Epidermal melanocyte (primary cell): Measurements from ENCODE around the gene UBE2I.
"Not testable (repeated sequence)": the region's sequence is repeated elsewhere in the genome, so short reads cannot be mapped to it uniquely, and the experiment has no call there.

Experiments used
- DNase-seq: peaks from one replicate; pipeline ENCODE4 v3.0.0; 2011; ENCODE audit warnings: low spot score; ENCODE audit not compliant: insufficient read length

Gene UBE2I

DNA sequence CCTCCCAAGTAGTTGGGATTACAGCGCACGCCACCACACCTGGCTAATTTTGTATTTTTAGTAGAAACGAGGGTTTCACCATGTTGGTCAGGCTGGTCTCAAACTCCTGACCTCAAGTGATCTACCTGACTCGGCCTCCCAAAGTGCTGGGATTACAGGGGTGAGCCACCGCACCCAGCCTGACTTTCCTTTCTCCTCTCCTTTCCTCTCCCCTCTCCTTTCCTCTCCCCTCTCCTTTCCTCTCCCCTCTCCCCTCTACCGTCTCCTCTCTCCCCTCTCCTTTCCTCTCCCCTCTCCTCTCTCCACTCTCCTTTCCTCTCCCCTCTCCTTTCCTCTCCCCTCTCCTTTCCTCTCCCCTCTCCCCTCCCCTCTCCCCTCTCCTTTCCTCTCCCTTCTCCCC lies 17.2 kb upstream of the UBE2I start:
- not testable (repeated sequence) for DNase-seq

DNA sequence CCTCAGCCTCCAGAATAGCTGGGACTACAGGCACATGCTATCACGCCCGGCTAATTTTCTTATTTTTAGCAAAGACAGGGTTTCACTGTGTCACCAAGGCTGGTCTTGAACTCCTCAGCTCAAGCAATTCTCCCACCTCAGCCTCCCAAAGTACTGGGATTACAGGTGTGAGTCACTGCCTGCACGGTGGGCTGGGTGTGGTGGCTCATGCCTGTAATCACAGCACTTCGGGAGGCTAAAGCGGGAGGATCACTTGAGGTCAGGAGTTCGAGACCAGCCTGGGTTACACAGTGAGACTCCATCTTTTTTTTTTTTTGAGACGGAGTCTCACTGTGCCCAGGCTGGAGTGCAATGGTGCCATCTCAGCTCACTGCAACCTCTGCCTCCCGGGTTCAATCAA lies 16.6 kb upstream of the UBE2I start:
- not testable (repeated sequence) for DNase-seq

DNA sequence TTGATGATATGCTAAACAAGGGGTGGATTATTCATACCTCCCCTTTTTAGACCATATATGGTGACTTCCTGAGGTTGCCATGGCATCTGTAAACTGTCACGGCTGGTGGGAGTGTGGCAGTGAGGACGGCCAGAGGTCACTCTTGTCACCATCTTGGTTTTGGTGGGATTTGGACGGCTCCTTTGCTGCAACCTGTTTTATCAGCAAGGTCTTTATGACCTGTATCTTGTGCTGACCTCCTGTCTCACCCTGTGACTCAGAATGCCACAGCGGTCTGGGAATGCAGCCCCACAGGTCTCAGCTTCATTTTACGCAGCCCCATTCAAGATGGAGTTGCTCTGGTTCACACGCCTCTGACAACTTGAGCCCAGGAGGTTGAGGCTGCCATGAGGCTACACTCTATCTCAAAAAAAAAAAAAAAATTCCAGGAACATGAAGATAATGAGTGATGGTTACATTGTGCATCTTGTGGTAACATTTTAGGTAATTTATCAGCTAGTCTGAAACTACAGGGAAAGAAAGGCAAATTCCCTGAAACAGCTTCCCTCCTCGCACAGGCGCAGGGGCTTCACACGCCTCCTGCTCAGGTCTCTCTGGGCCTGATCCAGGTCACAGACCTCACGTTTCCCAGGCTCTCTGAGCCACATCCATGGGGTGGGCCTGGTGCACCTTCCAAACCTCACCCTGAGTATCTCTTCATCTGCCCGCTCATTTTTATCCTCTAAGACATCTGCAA lies 15.3 kb upstream of the UBE2I start:
- DNase-seq = no peak

DNA sequence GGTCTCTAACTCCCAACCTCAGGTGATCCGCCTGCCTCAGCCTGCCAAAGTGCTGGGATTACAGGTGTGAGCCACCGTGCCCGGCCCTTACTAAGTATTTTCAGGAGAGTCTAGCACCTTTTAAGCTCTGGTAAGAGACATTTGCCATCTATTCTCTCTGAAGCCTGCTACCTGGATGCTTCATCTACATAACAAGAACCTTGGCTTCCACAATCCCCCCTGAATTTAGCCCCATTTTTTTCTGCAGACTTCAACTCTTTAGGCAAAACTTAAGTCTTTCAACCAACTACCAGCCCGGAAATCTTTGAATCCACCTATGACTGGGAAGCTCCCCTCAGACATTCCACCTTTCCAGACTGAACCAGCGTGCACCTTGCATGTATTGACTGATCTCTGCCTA lies 14.0 kb upstream of the UBE2I start:
- DNase-seq = no peak

DNA sequence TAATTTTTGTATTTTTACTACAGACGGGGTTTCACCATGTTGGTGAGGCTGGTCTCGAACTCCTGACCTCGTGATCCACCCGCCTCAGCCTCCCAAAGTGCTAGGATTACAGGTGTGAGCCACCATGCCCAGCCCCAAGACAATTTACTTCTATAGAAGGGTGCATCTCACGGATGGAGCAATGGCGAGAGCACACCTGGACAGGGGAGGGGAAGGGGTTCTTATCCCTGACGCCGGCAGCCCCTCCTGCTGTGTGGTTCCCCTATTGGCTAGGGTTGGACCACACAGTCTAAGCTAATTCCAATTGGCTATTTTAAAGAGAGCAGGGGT lies 12.8 kb upstream of the UBE2I start:
- not testable (repeated sequence) for DNase-seq

DNA sequence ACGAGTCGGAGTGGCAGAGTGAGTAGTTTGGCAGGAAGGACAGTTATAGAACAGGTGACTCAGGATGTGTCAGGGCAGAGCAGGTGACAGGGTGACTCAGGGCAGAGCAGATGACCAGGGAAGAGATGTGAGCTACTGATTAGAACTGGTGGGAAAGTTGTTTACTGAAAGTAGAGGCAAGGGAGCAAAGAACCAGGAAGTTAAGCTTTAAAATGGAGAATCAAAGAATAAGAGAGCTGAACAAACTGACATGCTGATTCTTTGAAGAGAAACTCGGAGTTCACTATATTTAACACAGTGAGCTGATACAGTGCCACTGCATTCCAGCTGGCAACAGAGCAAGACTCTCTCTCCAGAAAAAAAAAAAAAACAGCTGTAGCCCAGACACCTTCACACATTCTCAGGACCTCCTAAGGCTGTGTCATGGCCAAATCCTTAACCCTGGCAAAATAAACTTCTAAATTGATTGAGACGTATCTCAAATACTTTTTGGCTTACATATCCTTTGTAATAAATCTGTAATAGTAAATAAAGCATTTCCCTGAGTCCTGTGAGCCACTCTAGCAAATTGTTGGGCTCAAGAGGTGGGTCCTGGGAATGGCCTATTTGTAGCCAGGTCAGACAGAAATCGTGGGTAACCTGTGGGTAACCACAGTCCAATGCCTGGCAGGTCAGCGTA lies 12.3 kb upstream of the UBE2I start:
- no peak for DNase-seq

DNA sequence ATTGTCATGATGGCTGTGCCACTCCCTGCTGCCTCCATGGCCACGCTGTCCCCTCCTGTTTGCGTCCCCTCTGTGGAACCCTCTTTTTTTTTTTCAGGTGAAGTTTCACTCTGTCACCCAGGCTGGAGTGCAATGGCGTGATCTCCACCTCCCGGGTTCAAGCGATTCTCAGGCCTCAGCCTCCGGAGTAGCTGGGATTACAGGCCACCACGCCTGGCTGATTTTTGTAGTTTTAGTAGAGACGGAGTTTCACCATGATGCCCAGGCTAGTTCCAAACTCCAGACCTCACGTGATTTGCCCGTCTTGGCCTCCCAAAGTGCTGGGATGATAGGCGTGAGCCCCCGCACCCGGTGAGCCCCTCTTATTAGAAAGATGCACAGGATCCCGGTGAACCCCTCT lies 11.0 kb upstream of the UBE2I start:
- no peak for DNase-seq

DNA sequence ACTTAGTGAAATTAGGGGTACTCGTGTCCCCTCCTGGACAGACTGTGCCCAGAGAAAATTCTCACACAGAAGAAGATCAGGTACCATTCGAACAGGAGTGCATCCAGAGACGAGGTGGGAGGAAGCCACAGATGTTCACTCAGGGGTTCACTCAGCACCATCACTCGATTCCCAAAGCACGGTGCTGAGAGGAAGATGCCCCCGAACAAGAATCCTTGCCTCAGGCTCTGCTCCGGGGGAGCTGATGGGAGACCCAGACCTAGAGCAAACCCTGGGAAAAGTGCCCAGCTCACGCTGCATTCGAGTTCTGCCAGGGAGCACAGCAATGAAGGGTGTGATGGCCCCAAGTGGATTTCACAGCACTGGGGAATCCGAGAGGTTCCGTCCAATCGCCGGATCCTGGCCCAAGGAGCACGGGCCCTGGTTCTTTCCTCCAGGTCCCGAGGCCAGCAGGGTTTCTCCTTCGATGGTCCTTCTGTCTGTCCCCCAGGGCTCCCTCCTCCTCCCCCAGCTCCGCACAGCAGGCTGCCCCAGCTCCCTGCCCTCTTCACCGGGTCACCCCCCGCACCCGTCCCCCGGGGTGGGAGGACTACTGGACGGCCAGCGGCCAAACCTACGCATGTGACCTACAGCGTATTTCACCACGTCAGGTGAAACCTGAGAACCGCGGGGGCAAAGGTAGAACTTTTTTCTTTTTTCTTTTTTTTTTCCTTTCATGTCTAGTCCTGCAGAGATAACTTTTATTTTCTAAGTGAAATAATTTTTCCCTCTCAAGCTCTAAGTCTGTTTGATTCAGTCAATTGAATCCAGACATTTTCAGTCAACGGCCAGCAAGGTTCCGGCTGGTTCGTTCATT lies 10.2 kb upstream of the UBE2I start:
- DNase-seq = no peak

DNA sequence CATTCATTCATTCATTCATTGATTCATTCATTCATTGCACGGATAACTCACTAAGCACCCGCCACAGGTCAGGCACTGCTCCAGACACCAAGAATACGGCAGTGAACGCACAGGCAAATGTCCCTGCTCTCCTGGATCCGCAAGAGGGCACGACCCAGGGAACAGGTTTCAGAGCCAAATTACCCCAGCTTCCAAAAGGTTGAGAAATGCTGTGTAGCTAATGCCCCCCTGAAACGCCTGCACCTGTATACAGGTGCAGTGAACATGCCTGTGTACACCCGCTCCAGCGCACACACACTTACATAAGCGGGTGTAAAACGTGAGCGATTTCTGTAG lies 9.6 kb upstream of the UBE2I start:
- DNase-seq = no peak

DNA sequence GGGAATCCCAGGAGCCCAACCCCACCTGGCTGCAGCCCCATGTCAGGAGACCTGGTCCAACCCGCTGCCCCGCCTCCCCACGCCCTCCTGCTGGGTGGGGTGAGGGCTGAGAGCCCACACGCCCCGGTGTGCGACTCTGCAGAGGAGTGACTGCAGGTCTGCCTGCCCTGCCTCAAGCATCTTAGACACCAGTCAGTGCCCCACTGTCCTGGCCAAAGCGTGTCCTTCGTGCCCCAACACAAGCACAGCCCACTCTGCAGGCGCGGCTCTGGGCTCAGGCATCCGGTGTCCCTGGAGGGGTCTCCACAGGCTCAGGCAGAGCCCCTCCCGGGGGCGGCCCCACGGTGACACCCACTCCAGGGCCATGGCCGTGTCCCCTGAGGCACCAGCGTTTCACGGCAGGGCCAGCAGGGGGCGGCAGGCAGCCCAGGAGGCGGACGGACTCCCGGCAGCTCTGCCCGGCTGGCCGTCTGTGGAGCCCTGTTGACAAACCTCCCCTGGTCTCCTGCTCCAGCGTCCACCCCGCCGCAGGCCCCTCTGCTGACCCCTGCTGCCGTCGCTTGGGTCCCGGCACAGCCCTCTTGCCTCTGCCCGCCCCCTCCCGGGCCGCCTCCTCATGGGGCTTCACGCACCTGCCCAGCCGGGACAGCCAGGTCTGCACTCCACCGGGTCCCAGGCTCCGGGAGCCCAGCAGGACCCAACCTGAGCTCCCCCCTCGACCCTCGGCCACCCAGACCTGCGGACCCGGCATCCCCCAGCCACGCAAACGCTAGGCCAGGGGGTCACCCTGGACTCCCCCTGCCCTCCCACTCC lies 8.6 kb upstream of the UBE2I start:
- DNase-seq = peak; percentile 74

DNA sequence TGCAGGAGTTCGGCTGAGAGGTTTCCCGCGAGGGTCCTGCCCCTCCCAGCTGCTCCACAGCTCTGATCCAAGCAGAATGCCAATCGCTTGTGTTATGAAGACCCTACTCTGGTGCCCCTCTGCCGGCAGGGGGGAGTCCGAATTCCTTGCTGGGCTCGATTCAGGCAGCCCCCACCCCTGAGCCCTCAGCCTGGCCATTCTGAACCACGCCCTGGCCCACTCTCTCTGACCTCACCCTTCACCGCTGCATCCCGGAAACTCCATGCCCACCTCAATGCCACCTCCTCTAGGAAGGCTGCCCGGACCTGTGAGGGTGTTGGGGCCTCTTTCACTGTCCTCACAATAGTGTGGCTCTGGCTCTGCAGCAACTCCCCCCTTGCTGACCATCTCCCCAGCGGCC lies 7.9 kb upstream of the UBE2I start:
- DNase-seq = no peak

DNA sequence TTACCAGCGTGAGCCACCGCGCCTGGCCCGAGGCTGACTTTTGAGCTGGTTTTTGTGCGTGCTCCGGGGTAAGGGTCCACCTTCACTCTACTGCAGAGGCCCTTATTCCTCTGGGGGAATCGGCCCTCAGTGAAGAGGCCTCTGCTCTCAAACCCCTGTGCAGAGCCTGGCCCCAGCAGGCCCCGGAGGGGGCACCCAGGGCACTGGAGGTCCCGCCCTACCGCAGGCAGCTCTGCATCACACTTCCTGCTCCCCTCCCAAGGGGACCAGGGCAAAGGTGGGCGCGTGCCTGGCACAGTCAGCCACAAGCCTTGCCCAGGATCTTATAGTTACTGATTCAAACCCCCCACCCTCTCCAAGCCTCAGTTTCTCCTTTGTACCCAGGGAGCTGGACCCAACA lies 3.6 kb upstream of the UBE2I start:
- no peak for DNase-seq

DNA sequence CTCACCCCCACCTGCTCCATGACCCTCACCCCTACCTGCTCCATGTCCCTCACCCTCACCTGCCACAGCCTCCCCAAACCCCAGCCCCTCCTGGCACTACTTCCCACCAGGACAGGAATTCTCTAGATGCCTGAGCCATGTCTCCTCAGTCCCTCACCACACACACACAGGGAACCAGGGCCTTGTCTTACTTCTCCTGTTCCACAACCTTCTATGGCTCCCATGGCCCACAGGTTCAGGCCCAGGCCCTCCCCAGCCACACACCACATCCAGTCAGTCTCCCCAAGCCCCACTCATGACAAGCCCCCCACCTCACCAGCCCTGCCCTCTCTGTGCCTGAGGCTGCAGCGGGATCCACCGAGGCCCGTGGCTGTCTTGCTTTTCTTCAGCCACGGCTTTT lies 3.1 kb upstream of the UBE2I start:
- DNase-seq = no peak

DNA sequence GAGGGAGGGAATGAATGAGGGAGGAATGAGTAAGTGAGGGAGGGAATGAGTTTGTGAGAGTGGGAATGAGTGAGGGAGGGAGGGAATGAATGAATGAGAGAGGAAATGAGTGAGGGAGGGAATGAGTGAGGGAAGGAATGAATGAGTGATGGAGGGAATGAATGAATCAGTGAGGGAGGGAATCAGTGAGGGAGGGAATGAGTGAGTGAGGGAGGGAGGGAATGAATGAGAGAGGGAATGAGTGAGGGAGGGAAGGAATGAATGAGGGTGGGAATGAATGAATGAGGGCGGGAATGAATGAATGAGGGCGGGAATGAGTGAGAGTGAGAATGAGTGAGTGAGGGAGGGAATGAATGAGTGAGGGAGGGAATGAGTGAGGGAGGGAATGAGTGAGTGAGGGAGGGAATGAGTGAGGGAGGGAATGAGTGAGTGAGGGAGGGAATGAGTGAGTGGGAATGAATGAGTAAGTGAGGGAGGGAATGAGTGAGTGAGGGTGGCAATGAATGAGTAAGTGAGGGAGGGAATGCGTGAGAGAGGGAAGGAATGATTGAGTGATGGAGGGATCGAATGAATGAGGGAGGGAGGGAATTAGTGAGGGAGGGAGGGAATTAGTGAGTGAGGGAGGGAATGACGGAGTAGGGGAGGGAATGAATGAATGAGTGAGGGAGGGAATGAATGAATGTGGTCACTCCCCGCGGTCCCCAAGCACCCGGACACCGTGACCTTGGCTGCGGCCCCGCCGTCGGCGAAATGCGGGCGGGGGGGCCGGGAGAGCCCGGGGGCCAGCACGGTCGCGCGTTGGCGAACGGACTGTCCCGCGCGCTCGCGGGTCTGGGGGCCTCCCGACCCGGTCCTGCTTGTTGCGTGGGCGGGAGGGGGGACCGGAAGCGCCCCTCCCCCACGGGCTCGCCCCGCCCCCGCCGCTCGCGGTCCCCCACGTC lies 1.1 kb upstream of the UBE2I start:
- DNase-seq = no peak

DNA sequence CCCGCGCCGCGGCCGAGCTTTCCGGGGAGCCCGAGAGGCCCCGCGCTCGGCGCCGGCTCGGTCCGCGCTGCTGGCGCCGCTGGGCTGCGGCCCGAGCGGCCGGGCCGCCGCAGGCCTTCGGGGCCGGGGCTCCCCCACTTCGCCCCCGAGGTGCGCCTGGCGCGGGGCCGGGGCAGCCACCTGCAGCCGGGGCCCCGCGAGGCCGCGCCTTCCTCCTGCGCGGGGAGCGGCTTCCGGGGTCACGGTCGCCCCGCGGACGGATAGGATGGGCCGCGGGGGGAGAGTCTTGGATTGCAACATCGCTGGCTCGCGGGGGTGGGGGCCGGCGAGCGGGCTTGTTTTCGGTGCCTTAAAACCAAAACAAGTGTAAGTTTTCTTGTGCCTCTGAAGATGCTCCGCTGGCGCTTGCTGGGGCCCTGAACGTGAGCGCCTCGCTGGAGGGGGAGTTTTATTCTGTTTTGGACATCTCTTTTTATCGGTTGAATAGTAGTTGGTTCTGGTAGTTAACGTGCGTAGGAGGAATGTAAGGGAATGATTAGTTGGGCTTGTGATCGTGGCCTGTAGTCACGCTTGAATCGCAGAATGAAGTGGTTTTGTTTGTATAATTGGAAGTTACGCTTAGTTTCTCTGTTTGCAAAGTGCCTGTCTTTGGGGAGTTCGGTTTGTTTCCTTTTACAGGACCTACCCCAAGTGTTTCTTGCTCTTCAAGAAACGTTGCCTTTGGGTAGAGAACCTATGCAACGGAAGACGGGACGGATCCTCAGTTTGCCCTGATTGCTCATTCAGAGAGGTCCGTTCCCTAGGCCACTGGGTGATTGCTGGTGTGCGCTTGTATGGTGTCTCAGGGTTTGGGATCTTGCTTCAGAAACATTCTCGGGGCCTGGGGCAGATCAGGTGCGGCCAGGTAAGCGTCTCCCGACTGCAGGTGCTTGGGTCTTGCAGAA lies 724 bp downstream of the UBE2I start:
- no peak for DNase-seq

DNA sequence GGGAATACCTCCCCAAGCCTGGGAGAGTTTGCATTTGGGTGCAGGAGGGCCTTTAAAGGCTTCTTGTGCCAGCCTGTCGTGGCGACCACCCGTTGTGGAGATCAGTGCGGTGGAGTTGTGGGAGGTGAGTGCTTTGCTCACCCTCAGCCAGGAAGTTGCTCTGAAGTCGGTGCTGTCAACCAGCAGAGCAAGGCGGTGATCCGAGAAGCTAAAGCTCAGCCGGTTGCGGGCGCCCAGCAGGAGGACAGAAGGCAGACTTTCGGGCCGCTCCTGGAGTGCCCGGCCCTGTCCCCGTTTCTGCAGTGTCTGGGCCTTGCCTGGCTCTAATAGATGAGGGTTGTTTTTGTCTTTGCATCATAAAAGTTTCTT lies 1.4 kb downstream of the UBE2I start:
- DNase-seq = no peak

DNA sequence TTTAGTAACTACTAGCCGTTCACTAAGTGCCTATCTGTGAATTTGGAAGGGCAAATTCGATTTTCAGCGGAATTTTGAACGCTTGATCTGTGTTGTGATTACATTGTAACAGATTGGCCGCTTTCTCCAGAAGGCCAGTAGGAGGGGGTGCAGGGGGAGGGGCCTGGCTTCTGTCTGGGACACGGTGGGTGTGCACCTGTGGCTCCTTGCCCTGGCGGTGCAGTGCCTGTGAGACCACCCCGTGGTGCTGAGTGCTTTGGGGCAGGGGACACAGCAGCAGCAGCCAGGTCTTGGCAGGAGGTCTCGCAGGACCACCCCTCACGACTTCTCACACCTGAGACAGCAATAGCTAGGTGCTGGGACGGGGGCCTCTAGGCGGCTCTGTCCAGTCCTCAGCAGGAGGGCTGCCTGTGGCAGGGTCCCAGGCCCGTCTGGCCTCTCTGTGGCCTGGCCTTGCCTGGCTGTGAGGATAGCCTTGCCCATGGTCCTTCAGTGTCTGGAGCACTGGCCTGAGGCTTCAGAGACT lies 1.8 kb downstream of the UBE2I start:
- DNase-seq = no peak

DNA sequence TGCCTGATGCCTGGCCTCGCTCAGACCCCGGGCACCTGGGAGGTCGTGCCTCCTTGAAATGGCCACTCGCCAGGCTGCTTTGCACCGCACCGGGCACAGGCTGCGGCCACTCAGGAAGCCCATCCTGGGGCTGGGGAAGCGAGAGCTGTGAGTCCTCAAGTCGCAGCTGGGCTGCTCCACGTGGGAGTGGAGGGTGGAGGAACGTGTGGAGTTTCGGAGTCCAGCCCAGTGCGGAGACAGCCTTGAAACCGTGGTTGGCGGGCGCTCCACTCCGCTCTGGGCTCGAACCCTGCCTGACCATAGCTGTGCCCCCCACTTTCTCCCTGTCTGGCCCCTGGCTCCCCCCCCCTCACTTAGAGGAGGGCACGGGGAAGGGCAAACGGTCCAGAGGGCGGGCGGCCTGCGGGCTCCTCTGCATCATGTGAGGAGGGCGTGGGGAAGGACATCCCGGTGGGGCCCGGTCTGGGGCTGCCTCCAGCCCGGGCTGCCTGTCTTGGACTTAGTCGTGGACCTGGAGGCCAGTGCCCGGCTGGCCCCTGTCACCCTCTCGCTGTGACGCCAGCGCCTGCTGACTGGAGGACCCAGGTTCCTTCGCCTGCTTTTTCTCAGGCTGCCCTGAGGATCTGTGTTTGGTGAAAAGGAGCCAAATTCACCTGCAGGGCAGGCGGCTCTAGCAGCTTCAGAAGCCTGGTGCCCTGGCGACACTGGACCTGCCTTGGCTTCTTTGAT lies 2.5 kb downstream of the UBE2I start:
- peak; percentile 48 for DNase-seq

DNA sequence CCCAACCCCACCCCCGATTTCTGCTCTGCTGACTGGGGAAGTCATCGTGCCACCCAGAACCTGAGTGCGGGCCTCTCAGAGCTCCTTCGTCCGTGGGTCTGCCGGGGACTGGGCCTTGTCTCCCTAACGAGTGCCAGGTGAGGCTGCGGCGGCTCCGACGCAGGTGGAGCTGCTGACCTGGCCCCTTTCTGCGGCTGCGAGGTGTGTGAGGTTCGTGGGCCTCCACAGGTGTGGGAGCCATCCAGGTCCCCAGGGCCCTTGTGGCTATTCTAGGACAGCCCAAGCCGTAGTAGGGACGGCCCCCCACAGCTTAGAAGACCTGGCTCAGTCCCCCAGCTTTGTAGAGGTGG lies 3.0 kb downstream of the UBE2I start:
- no peak for DNase-seq
